GM19467 (cell line): ENCODE measurements around the gene DGKH.
"Not testable (repeated sequence)": the region's sequence is repeated elsewhere in the genome, so short reads cannot be mapped to it uniquely, and the experiment has no call there.

Experiments used
- ATAC-seq: cut with Tn5 transposase; IDR thresholded peaks from one replicate; pipeline ENCODE4 v1.9.1; 2021; ENCODE audit warnings: mild to moderate bottlenecking, moderate library complexity; ENCODE audit not compliant: unreplicated experiment

DGKH gene

GRCh38 chr13:42068886-42069285 is 20.4 kb downstream of the DGKH start:
- ATAC-seq, result no peak

GRCh38 chr13:42070599-42070998 is 22.2 kb downstream of the DGKH start:
- ATAC-seq, result not testable (repeated sequence)

GRCh38 chr13:42071179-42071578 is 22.7 kb downstream of the DGKH start:
- not testable (repeated sequence) for ATAC-seq

- no peak for ATAC-seq
Measured at GRCh38 chr13:42071672-42072419, 23.4 kb downstream of the DGKH start.

- no peak for ATAC-seq
Measured at GRCh38 chr13:42073683-42074082, 25.2 kb downstream of the DGKH start.

- no peak for ATAC-seq
Measured at GRCh38 chr13:42075517-42075916, 27.1 kb downstream of the DGKH start.

GRCh38 chr13:42076309-42076713 is 27.9 kb downstream of the DGKH start:
- no peak for ATAC-seq

- ATAC-seq, result no peak
Measured at GRCh38 chr13:42078128-42078808, 29.8 kb downstream of the DGKH start.

GRCh38 chr13:42083138-42083770 is 34.8 kb downstream of the DGKH start:
- ATAC-seq, result no peak

- no peak for ATAC-seq
Measured at GRCh38 chr13:42084722-42085121, 36.3 kb downstream of the DGKH start.

- no peak for ATAC-seq
Measured at GRCh38 chr13:42086582-42086981, 38.1 kb downstream of the DGKH start.

- ATAC-seq, result no peak
Measured at GRCh38 chr13:42094516-42095040, 46.1 kb downstream of the DGKH start.

- not testable (repeated sequence) for ATAC-seq
Measured at GRCh38 chr13:42096222-42096621, 47.8 kb downstream of the DGKH start.

GRCh38 chr13:42099962-42100675 is 51.7 kb downstream of the DGKH start:
- ATAC-seq, result no peak

- no peak for ATAC-seq
Measured at GRCh38 chr13:42100960-42101359, 52.5 kb downstream of the DGKH start.

- no peak for ATAC-seq
Measured at GRCh38 chr13:42101821-42102585, 53.6 kb downstream of the DGKH start.

- ATAC-seq, result no peak
Measured at GRCh38 chr13:42102961-42103865, 54.8 kb downstream of the DGKH start.

GRCh38 chr13:42106998-42107397 is 58.5 kb downstream of the DGKH start:
- no peak for ATAC-seq

- no peak for ATAC-seq
Measured at GRCh38 chr13:42107421-42107820, 59.0 kb downstream of the DGKH start.
